Activated naive CD4-positive, alpha-beta T cell (primary cell): Measurements from ENCODE around the gene MRPL18.
A peak's percentile ranks its signal among the peaks of the same experiment; 100 is the strongest.
"Not testable (repeated sequence)": the region's sequence is repeated elsewhere in the genome, so short reads cannot be mapped to it uniquely, and the experiment has no call there.

Experiments used
- DNase-seq, 4 experiments: peaks; one replicate each; lab custom pipeline; 2025; lab: John Stamatoyannopoulos, UW

MRPL18 gene

GRCh38 chr6:159790149-159790955 is at the start of gene MRPL18:
Gene MRPL18, plus strand, starts transcription at chr6:159790467. Its CDS starts 121 bp downstream, at chr6:159790588.
- DNase-seq, result peak; percentile 54 to 80 (median 66)

- DNase-seq, result no peak
These were observed 48.1 kb upstream of the MRPL18 start for GRCh38 chr6:159742165-159742564.

GRCh38 chr6:159745081-159745480 is 45.2 kb upstream of the MRPL18 start:
- DNase-seq, result no peak

GRCh38 chr6:159746759-159747158 is 43.5 kb upstream of the MRPL18 start:
- DNase-seq, result no peak

- DNase-seq, result not testable (repeated sequence)
These were observed 42.1 kb upstream of the MRPL18 start for GRCh38 chr6:159748127-159748526.

- no peak for DNase-seq
These were observed 38.8 kb upstream of the MRPL18 start for GRCh38 chr6:159751448-159751847.

GRCh38 chr6:159753081-159753872 is 37.0 kb upstream of the MRPL18 start:
- no peak for DNase-seq

GRCh38 chr6:159754401-159754800 is 35.9 kb upstream of the MRPL18 start:
- no peak for DNase-seq

GRCh38 chr6:159754959-159755914 is 35.0 kb upstream of the MRPL18 start:
- no peak for DNase-seq

- DNase-seq, result no peak
These were observed 33.8 kb upstream of the MRPL18 start for GRCh38 chr6:159756508-159756907.

- no peak for DNase-seq
These were observed 32.0 kb upstream of the MRPL18 start for GRCh38 chr6:159758031-159759001.

GRCh38 chr6:159759645-159760044 is 30.6 kb upstream of the MRPL18 start:
- no peak for DNase-seq

- DNase-seq, result no peak
These were observed 29.6 kb upstream of the MRPL18 start for GRCh38 chr6:159760602-159761057.

- peak in 2 of 4 experiments; percentile 26 to 49 for DNase-seq
These were observed 29.0 kb upstream of the MRPL18 start for GRCh38 chr6:159761129-159761872.

GRCh38 chr6:159761873-159762680 is 28.2 kb upstream of the MRPL18 start, which contains the start of gene ACAT2:
Gene ACAT2, plus strand, starts transcription at chr6:159762045. Its CDS starts 43 bp downstream, at chr6:159762088.
- DNase-seq, result peak; percentile 74 to 89 (median 80)

GRCh38 chr6:159762681-159763293 is 27.5 kb upstream of the MRPL18 start:
- peak in 1 of 4 experiments; percentile 20 for DNase-seq

GRCh38 chr6:159766906-159767305 is 23.4 kb upstream of the MRPL18 start:
- DNase-seq, result no peak

GRCh38 chr6:159769470-159769869 is 20.8 kb upstream of the MRPL18 start:
- DNase-seq, result no peak
